Neural progenitor cell (in vitro differentiated cells): Measurements from ENCODE around the gene MN1. TPM values are rescaled to one million over a fixed set of nuclear protein-coding genes. Genes with fewer than 3 reads are reported as not detected.

ENCODE experiments used
- DNase-seq: peaks from one replicate; pipeline ENCODE4 v3.0.0-alpha.2; 2016; ENCODE audit warnings: low spot score
- H2AFZ ChIP-seq: fragments of 200-600 bp; sonication (generic); replicated peaks from 2 replicates; pipeline ENCODE4 v1.6.1; 2016; ENCODE audit warnings: antibody characterized with exemption
- H3F3A ChIP-seq: fragments of 200-600 bp; sonication (generic); 2 replicates; pipeline ENCODE4 v1.6.1; 2016; ENCODE audit warnings: antibody characterized with exemption, low read depth
- H3K27ac ChIP-seq: fragments of 200-600 bp; sonication (generic); 2 replicates; pipeline ENCODE4 v1.5.1; 2016; ENCODE audit warnings: mild to moderate bottlenecking
- H3K27me3 ChIP-seq: fragments of 200-600 bp; sonication (generic); 2 replicates; pipeline ENCODE4 v1.6.1; 2016; ENCODE audit warnings: mild to moderate bottlenecking, moderate library complexity
- H3K36me3 ChIP-seq: fragments of 200-600 bp; sonication (generic); 2 replicates; pipeline ENCODE4 v1.5.1; 2016
- H3K4me1 ChIP-seq: fragments of 200-600 bp; sonication (generic); 2 replicates; pipeline ENCODE4 v1.6.1; 2016; ENCODE audit warnings: mixed run types
- H3K4me2 ChIP-seq: fragments of 200-600 bp; sonication (generic); 2 replicates; pipeline ENCODE4 v1.6.1; 2016
- H3K4me3 ChIP-seq: fragments of 200-600 bp; sonication (generic); 2 replicates; pipeline ENCODE4 v1.5.1; 2016
- H3K79me2 ChIP-seq: fragments of 200-600 bp; sonication (generic); 2 replicates; pipeline ENCODE4 v1.6.1; 2016; ENCODE audit warnings: low read depth
- H3K9ac ChIP-seq: fragments of 200-600 bp; sonication (generic); 2 replicates; pipeline ENCODE4 v1.6.1; 2016
- H3K9me3 ChIP-seq: fragments of 200-600 bp; sonication (generic); 2 replicates; pipeline ENCODE4 v1.5.1; 2016; ENCODE audit warnings: low read depth
- H4K20me1 ChIP-seq: fragments of 200-600 bp; sonication (generic); 2 replicates; pipeline ENCODE4 v1.6.1; 2016; ENCODE audit warnings: low read depth
- H3K27ac Mint-ChIP-seq: 3 replicates; pipeline ENCODE4 v1.8.0; 2021; ENCODE audit warnings: mixed read lengths
- H3K27me3 Mint-ChIP-seq: 2 replicates; pipeline ENCODE4 v1.8.0; 2022; ENCODE audit warnings: low read depth, mild to moderate bottlenecking, inconsistent platforms, moderate library complexity, mixed read lengths; ENCODE audit not compliant: insufficient read depth
- H3K36me3 Mint-ChIP-seq: 3 replicates; pipeline ENCODE4 v1.8.0; 2021; ENCODE audit warnings: mixed read lengths
- H3K4me1 Mint-ChIP-seq: 3 replicates; pipeline ENCODE4 v1.8.0; 2021; ENCODE audit warnings: mixed read lengths
- H3K4me3 Mint-ChIP-seq: 3 replicates; pipeline ENCODE4 v1.8.0; 2021; ENCODE audit warnings: mild to moderate bottlenecking, moderate library complexity, mixed read lengths
- H3K9me3 Mint-ChIP-seq: 3 replicates; pipeline ENCODE4 v1.8.0; 2020; ENCODE audit warnings: mixed read lengths
- CTCF ChIP-seq: fragments of 200-600 bp; sonication (generic); IDR thresholded peaks from 2 replicates; pipeline ENCODE4 v1.5.1; 2017; ENCODE audit warnings: antibody characterized with exemption, mild to moderate bottlenecking
- EZH2 ChIP-seq: fragments of 200-600 bp; sonication (generic); IDR thresholded peaks from 2 replicates; pipeline ENCODE4 v1.6.1; 2017; ENCODE audit warnings: antibody characterized with exemption, mild to moderate bottlenecking, moderate library complexity
- EZH2phosphoT487 ChIP-seq: fragments of 200-600 bp; sonication (generic); IDR thresholded peaks from 2 replicates; pipeline ENCODE4 v1.6.1; 2017; ENCODE audit warnings: antibody characterized with exemption
- total RNA-seq: library from RNA; depleted of rRNA; stranded (reverse); fragments of >200 nt; gene quantifications from 2 replicates; pipeline ENCODE4 v1.2.3, GENCODE V29; 2015; ENCODE audit warnings: low replicate concordance

MN1 gene
- total RNA-seq, 1 donor from 2014 or later: 13.3 TPM

GRCh38 chr22:27846910-27847309 lies 45.4 kb upstream of the MN1 start:
- Mint-ChIP-seq H3K27ac (peak overlapping the region; percentile 72), H3K27me3 (peaks cover 3% of the 10 kb centered on the region), H3K36me3 (peaks cover 13% of the 10 kb centered on the region), H3K4me3 (peak overlapping the region; percentile 54), H3K4me1 (peaks cover 80% of the 10 kb centered on the region), H3K9me3 (no peaks in the 10 kb centered on the region)
- Histone ChIP-seq H2AFZ (no peak overlapping the region), H3K79me2 (no peaks in the 10 kb centered on the region), H3K4me1 (peaks cover 30% of the 10 kb centered on the region), H3K4me2 (no peak overlapping the region), H3K9ac (no peak overlapping the region), H4K20me1 (peaks cover 25% of the 10 kb centered on the region), H3K27ac (no peak overlapping the region), H3K27me3 (no peaks in the 10 kb centered on the region), H3K9me3 (no peaks in the 10 kb centered on the region), H3K36me3 (no peaks in the 10 kb centered on the region), H3F3A (peaks cover 26% of the 10 kb centered on the region), H3K4me3 (no peak overlapping the region)
- TF ChIP-seq EZH2phosphoT487 (no peak), EZH2 (no peak), CTCF (no peak)
- no peak for DNase-seq

GRCh38 chr22:27846248-27846757 lies 44.7 kb upstream of the MN1 start:
- Histone ChIP-seq H3K4me1 (peaks cover 24% of the 10 kb centered on the region), H3K79me2 (no peaks in the 10 kb centered on the region), H3K4me2 (no peak overlapping the region), H3K4me3 (no peak overlapping the region), H3K9ac (no peak overlapping the region), H4K20me1 (peaks cover 19% of the 10 kb centered on the region), H3K9me3 (no peaks in the 10 kb centered on the region), H3F3A (peaks cover 20% of the 10 kb centered on the region), H3K36me3 (no peaks in the 10 kb centered on the region), H2AFZ (no peak overlapping the region), H3K27ac (no peak overlapping the region), H3K27me3 (no peaks in the 10 kb centered on the region)
- Mint-ChIP-seq H3K4me1 (peaks cover 81% of the 10 kb centered on the region), H3K9me3 (no peaks in the 10 kb centered on the region), H3K27ac (peak overlapping the region; percentile 72), H3K36me3 (peaks cover 13% of the 10 kb centered on the region), H3K4me3 (peak overlapping the region; percentile 54), H3K27me3 (peaks cover 3% of the 10 kb centered on the region)
- TF ChIP-seq CTCF (no peak), EZH2 (no peak), EZH2phosphoT487 (no peak)
- DNase-seq: no peak

GRCh38 chr22:27845644-27846043 lies 44.1 kb upstream of the MN1 start:
- Histone ChIP-seq H3K4me1 (peaks cover 17% of the 10 kb centered on the region), H3K4me3 (no peak overlapping the region), H3K27ac (no peak overlapping the region), H3K36me3 (no peaks in the 10 kb centered on the region), H3K27me3 (no peaks in the 10 kb centered on the region), H4K20me1 (peaks cover 13% of the 10 kb centered on the region), H2AFZ (no peak overlapping the region), H3K9me3 (no peaks in the 10 kb centered on the region), H3K9ac (no peak overlapping the region), H3K79me2 (no peaks in the 10 kb centered on the region), H3F3A (peaks cover 13% of the 10 kb centered on the region), H3K4me2 (no peak overlapping the region)
- H3K4me3 Mint-ChIP-seq: no peak overlapping the region
- peak overlapping the region; percentile 93 for H3K27ac Mint-ChIP-seq
- H3K9me3 Mint-ChIP-seq: no peaks in the 10 kb centered on the region
- H3K36me3 Mint-ChIP-seq: peaks cover 11% of the 10 kb centered on the region
- H3K4me1 Mint-ChIP-seq: peaks cover 77% of the 10 kb centered on the region
- no peak for TF ChIP-seq CTCF
- no peak for TF ChIP-seq EZH2phosphoT487
- no peak for TF ChIP-seq EZH2
- DNase-seq: no peak
- peaks cover 3% of the 10 kb centered on the region for H3K27me3 Mint-ChIP-seq
